Subcutaneous abdominal adipose tissue (tissue), 5 donors: ENCODE data around the gene SRSF1.
A peak's percentile ranks its signal among the peaks of the same experiment; 100 is the strongest.
"Not testable (repeated sequence)": the region's sequence is repeated elsewhere in the genome, so short reads cannot be mapped to it uniquely, and the experiment has no call there.

Experiments
- H3K27ac ChIP-seq: one replicate; pipeline ENCODE4 v1.7.0; 2013; ENCODE audit warnings: low read depth, mild to moderate bottlenecking, inconsistent platforms, low read length, moderate library complexity
- H3K27me3 ChIP-seq, 5 donors: one replicate each; pipeline ENCODE4 v1.7.0; 2013; ENCODE audit warnings: low read length in 5 of 5, inconsistent platforms in 1 of 5; ENCODE audit not compliant: control insufficient read depth in 5 of 5, insufficient read depth in 4 of 5
- H3K36me3 ChIP-seq, 5 donors: one replicate each; pipeline ENCODE4 v1.7.0; 2013; ENCODE audit warnings: low read length in 5 of 5; ENCODE audit not compliant: control insufficient read depth in 5 of 5, insufficient read depth in 5 of 5
- H3K4me1 ChIP-seq, 5 donors: one replicate each; pipeline ENCODE4 v1.7.0; 2013; ENCODE audit warnings: low read length in 5 of 5, mild to moderate bottlenecking in 3 of 5, moderate library complexity in 1 of 5; ENCODE audit not compliant: control insufficient read depth in 5 of 5, insufficient read depth in 5 of 5
- H3K4me3 ChIP-seq, 5 donors: one replicate each; pipeline ENCODE4 v1.7.0; 2013; ENCODE audit warnings: low read length in 5 of 5, low read depth in 1 of 5
- H3K9ac ChIP-seq, 5 donors: one replicate each; pipeline ENCODE4 v1.7.0; 2013; ENCODE audit warnings: low read length in 5 of 5, mild to moderate bottlenecking in 4 of 5, moderate library complexity in 3 of 5
- H3K9me3 ChIP-seq, 5 donors: one replicate each; pipeline ENCODE4 v1.7.0; 2013; ENCODE audit warnings: low read length in 5 of 5; ENCODE audit not compliant: control insufficient read depth in 5 of 5
- donor health status: healthy.
- donor health status: healthy.
- donor health status: healthy.
- donor health status: healthy.
- donor health status: healthy.

SRSF1 gene

GRCh38 chr17:57982452-57983170, 24.4 kb downstream of the SRSF1 start:
- Histone ChIP-seq H3K4me3 (peak overlapping the region in 1 of 5 donors; percentile 13), H3K27ac (no peak overlapping the region), H3K27me3 (no peaks in the 10 kb centered on the region), H3K9ac (no peak overlapping the region), H3K4me1 (peaks cover 0 to 50% (median 45%) of the 10 kb centered on the region in 5 donors), H3K9me3 (no peaks in the 10 kb centered on the region), H3K36me3 (peaks cover 32 to 44% (median 39%) of the 10 kb centered on the region in 5 donors)

- no peak overlapping the region for H3K9ac ChIP-seq
- peaks cover 42 to 64% (median 58%) of the 10 kb centered on the region in 5 donors for H3K36me3 ChIP-seq
- H3K4me3 ChIP-seq, result no peak overlapping the region
- no peaks in the 10 kb centered on the region for H3K27me3 ChIP-seq
- H3K9me3 ChIP-seq, result no peaks in the 10 kb centered on the region
- no peak overlapping the region for H3K27ac ChIP-seq
- peaks cover 0 to 40% (median 33%) of the 10 kb centered on the region in 5 donors for H3K4me1 ChIP-seq
Measured at GRCh38 chr17:57980522-57980921, 26.5 kb downstream of the SRSF1 start.

- peaks cover 36 to 76% (median 71%) of the 10 kb centered on the region in 5 donors for H3K36me3 ChIP-seq
- H3K27me3 ChIP-seq, result no peaks in the 10 kb centered on the region
- H3K4me3 ChIP-seq, result no peak overlapping the region
- no peaks in the 10 kb centered on the region for H3K9me3 ChIP-seq
- peaks cover 2 to 36% (median 27%) of the 10 kb centered on the region in 5 donors for H3K4me1 ChIP-seq
- no peak overlapping the region for H3K9ac ChIP-seq
- H3K27ac ChIP-seq, result no peak overlapping the region
Measured at GRCh38 chr17:57979076-57979475, 28.0 kb downstream of the SRSF1 start.

GRCh38 chr17:57976594-57976993, 30.5 kb downstream of the SRSF1 start:
- Histone ChIP-seq H3K36me3 (peaks cover 39 to 83% (median 72%) of the 10 kb centered on the region in 5 donors), H3K9me3 (no peaks in the 10 kb centered on the region), H3K27ac (no peak overlapping the region), H3K4me1 (peaks cover 2 to 13% (median 10%) of the 10 kb centered on the region in 5 donors), H3K27me3 (no peaks in the 10 kb centered on the region), H3K9ac (no peak overlapping the region), H3K4me3 (no peak overlapping the region)

- H3K9me3 ChIP-seq, result no peaks in the 10 kb centered on the region
- peak overlapping the region in 1 of 5 donors; percentile 10 for H3K9ac ChIP-seq
- H3K36me3 ChIP-seq, result peaks cover 29 to 78% (median 67%) of the 10 kb centered on the region in 5 donors
- H3K4me3 ChIP-seq, result no peak overlapping the region
- peak overlapping the region; percentile 35 for H3K27ac ChIP-seq
- peaks cover 2 to 13% (median 9%) of the 10 kb centered on the region in 5 donors for H3K4me1 ChIP-seq
- no peaks in the 10 kb centered on the region for H3K27me3 ChIP-seq
Measured at GRCh38 chr17:57975044-57975443, 32.0 kb downstream of the SRSF1 start.

GRCh38 chr17:57974053-57974824, 32.8 kb downstream of the SRSF1 start:
- Histone ChIP-seq H3K4me1 (peaks cover 2 to 13% (median 9%) of the 10 kb centered on the region in 5 donors), H3K27ac (peak overlapping the region; percentile 35), H3K36me3 (peaks cover 27 to 70% (median 58%) of the 10 kb centered on the region in 5 donors)
- not testable (repeated sequence) for H3K9me3 ChIP-seq, H3K9ac ChIP-seq, H3K27me3 ChIP-seq, H3K4me3 ChIP-seq

- Histone ChIP-seq H3K9ac (no peak overlapping the region), H3K27ac (no peak overlapping the region), H3K4me3 (no peak overlapping the region), H3K36me3 (peaks cover 18 to 52% (median 42%) of the 10 kb centered on the region in 5 donors), H3K9me3 (no peaks in the 10 kb centered on the region), H3K4me1 (peaks cover 2 to 13% (median 9%) of the 10 kb centered on the region in 5 donors), H3K27me3 (no peaks in the 10 kb centered on the region)
Measured at GRCh38 chr17:57972151-57972550, 34.9 kb downstream of the SRSF1 start.

GRCh38 chr17:57971572-57971971, 35.5 kb downstream of the SRSF1 start:
- Histone ChIP-seq H3K4me1 (peaks cover 2 to 13% (median 9%) of the 10 kb centered on the region in 5 donors), H3K36me3 (peaks cover 15 to 46% (median 38%) of the 10 kb centered on the region in 5 donors), H3K27ac (no peak overlapping the region), H3K4me3 (no peak overlapping the region), H3K9me3 (no peaks in the 10 kb centered on the region), H3K27me3 (no peaks in the 10 kb centered on the region), H3K9ac (no peak overlapping the region)

- Histone ChIP-seq H3K36me3 (peaks cover 8 to 37% (median 29%) of the 10 kb centered on the region in 5 donors), H3K9me3 (no peaks in the 10 kb centered on the region), H3K4me3 (no peak overlapping the region), H3K27me3 (no peaks in the 10 kb centered on the region), H3K9ac (no peak overlapping the region), H3K27ac (no peak overlapping the region), H3K4me1 (peaks cover 2 to 12% (median 9%) of the 10 kb centered on the region in 5 donors)
Measured at GRCh38 chr17:57970710-57971109, 36.3 kb downstream of the SRSF1 start.

- Histone ChIP-seq H3K4me1 (no peaks in the 10 kb centered on the region), H3K27me3 (no peaks in the 10 kb centered on the region), H3K4me3 (no peak overlapping the region), H3K9me3 (no peaks in the 10 kb centered on the region), H3K9ac (no peak overlapping the region), H3K27ac (no peak overlapping the region), H3K36me3 (peaks cover 6 to 18% (median 10%) of the 10 kb centered on the region in 5 donors)
Measured at GRCh38 chr17:57968456-57968855, 38.6 kb downstream of the SRSF1 start.
